Measurements from ENCODE around the gene MMD2.

- TF ChIP-seq CTCF (IDR thresholded peaks at IDR 0.05) (no peak), EP300 (IDR thresholded peaks at IDR 0.05) (no peak)
Observed at GRCh38 chr7:4928445-4928844, 30.5 kb downstream of the MMD2 start.

All from tibial nerve (tissue), 4 donors.